ENCODE results near the gene SOWAHC. TPM values are rescaled to one million over a fixed set of nuclear protein-coding genes. Genes with fewer than 3 reads are reported as not detected.

Gene SOWAHC
- total and polyA plus RNA-seq, 2 donors (not counting 3 experiments of a cell fraction or from before 2014, with no cell fraction given), result 1.0 to 4.1 TPM

- no peak for FAIRE-seq
- no peak overlapping the region for H3K9ac ChIP-seq (replicated peaks; ENCODE audit: extremely low read depth, insufficient read depth, low read length)
- H3K4me1 ChIP-seq (ENCODE audit: control insufficient read depth, extremely low read depth, insufficient read depth, low read length), result no peaks in the 10 kb centered on the region
- TF ChIP-seq POLR2A (IDR thresholded peaks at IDR 0.05; ENCODE audit: low read depth, low read length), result no peak
- TF ChIP-seq MYC (IDR thresholded peaks at IDR 0.05; ENCODE audit: low read depth, low read length), result no peak
- TF ChIP-seq POLR2AphosphoS5 (IDR thresholded peaks at IDR 0.05; ENCODE audit: insufficient read depth, low read depth, low read length), result no peak
- TF ChIP-seq JUN (IDR thresholded peaks at IDR 0.05; ENCODE audit: borderline replicate concordance, insufficient read depth, insufficient read length, low read depth), result no peak
- TF ChIP-seq FOS (IDR thresholded peaks at IDR 0.05; ENCODE audit: borderline replicate concordance, insufficient read depth, low read length), result no peak
- TF ChIP-seq GATA2 (IDR thresholded peaks at IDR 0.05; ENCODE audit: insufficient read depth, insufficient read length, low read depth, low read length), result no peak
- no peak for TF ChIP-seq MAX (IDR thresholded peaks at IDR 0.05; ENCODE audit: insufficient read depth, insufficient read length)
- TF ChIP-seq EZH2 (IDR thresholded peaks at IDR 0.05; ENCODE audit: borderline replicate concordance, low read depth, low read length, severe bottlenecking), result no peak
- TF ChIP-seq, protein P1, sequence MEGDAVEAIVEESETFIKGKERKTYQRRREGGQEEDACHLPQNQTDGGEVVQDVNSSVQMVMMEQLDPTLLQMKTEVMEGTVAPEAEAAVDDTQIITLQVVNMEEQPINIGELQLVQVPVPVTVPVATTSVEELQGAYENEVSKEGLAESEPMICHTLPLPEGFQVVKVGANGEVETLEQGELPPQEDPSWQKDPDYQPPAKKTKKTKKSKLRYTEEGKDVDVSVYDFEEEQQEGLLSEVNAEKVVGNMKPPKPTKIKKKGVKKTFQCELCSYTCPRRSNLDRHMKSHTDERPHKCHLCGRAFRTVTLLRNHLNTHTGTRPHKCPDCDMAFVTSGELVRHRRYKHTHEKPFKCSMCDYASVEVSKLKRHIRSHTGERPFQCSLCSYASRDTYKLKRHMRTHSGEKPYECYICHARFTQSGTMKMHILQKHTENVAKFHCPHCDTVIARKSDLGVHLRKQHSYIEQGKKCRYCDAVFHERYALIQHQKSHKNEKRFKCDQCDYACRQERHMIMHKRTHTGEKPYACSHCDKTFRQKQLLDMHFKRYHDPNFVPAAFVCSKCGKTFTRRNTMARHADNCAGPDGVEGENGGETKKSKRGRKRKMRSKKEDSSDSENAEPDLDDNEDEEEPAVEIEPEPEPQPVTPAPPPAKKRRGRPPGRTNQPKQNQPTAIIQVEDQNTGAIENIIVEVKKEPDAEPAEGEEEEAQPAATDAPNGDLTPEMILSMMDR (IDR thresholded peaks at IDR 0.05; ENCODE audit: extremely low read depth in 1 of 2, insufficient read depth in 1 of 2, low read depth in 1 of 2, low read length in 2 of 2), result no peak
- intact Hi-C loops (cut with micrococcal nuclease) (loop anchor here (10.0 kb wide), 1 partner anchor 549 kb away; no protein-coding TSS in a partner anchor), dilution Hi-C loops (cut with MboI; ENCODE audit: extremely low pct_ligation_motif_present, low sequenced_read_pairs) (no loop called here)
- no peaks in the 10 kb centered on the region for H4K20me1 ChIP-seq (replicated peaks; ENCODE audit: control insufficient read depth, extremely low read depth, insufficient read depth, low read length)
- no peak overlapping the region for H3K4me2 ChIP-seq (ENCODE audit: insufficient read depth, low read length)
- ChIA-PET POLR2A (no interaction called here), CTCF (interaction anchor here (1.0 to 1.2 kb wide), 2 partner anchors 12 to 87 kb away, joined by 4 to 5 read pairs; no protein-coding TSS in a partner anchor)
- H3K79me2 ChIP-seq (ENCODE audit: control insufficient read depth, insufficient read depth, low read length), result no peaks in the 10 kb centered on the region
- DNase-seq (ENCODE audit: low read depth, low spot score), result no peak
- no peak overlapping the region for H2AFZ ChIP-seq (ENCODE audit: low read depth, low read length)
- no peak overlapping the region for H3K4me3 ChIP-seq (replicated peaks in 1 of 3; ENCODE audit: insufficient read depth in 1 of 3, low read depth in 1 of 3, low read length in 3 of 3)
- BruUV-seq (replicated peaks), result no TSS peak
- peaks cover 2 to 5% of the 10 kb centered on the region in 2 experiments for H3K27me3 ChIP-seq (ENCODE audit: control insufficient read depth in 2 of 2, insufficient read depth in 2 of 2, low read length in 2 of 2)
- H3K9me3 ChIP-seq (replicated peaks; ENCODE audit: control insufficient read depth, insufficient read depth, low read length), result no peaks in the 10 kb centered on the region
- no peaks in the 10 kb centered on the region for H3K9me1 ChIP-seq (replicated peaks; ENCODE audit: control insufficient read depth, extremely low read depth, insufficient read depth, low read length)
- no peak overlapping the region for H3K27ac ChIP-seq (ENCODE audit: insufficient read depth, low read depth, low read length)
- no peaks in the 10 kb centered on the region for H3K36me3 ChIP-seq (ENCODE audit: control insufficient read depth in 2 of 2, extremely low read depth in 1 of 2, insufficient read depth in 2 of 2, low read length in 2 of 2)
Observed at GRCh38 chr2:109633284-109633961, 19.3 kb downstream of the SOWAHC start.

All from endothelial cell of umbilical vein (primary cell).